HCT116 (cell line): ENCODE results near the gene SEC11A. TPM values are rescaled to one million over a fixed set of nuclear protein-coding genes. Genes with fewer than 3 reads are reported as not detected.

Experiments used
- ATAC-seq: fragments of 200-7000 bp; cut with Tn5 transposase; 2 replicates; pipeline ENCODE4 v1.9.1; 2020; ENCODE audit warnings: mild to moderate bottlenecking, moderate library complexity
- BruUV-seq: library from RNA; stranded (reverse); fragments of 400-500 nt; replicated peaks from 2 replicates; lab custom pipeline; 2021; lab: Mats Ljungman, UMichigan
- CTCF ChIA-PET: fragments of 300-600 bp; sonication (Branson Sonifier 250); formaldehyde crosslinking; loops from one replicate; lab custom pipeline; 2021; ENCODE audit warnings: antibody characterized with exemption; lab: Charles Lee
- POLR2A ChIA-PET: fragments of 300-600, 350-600 bp; sonication (Branson Sonifier 250); formaldehyde crosslinking; loops from one replicate; lab custom pipeline; 2021; ENCODE audit warnings: antibody characterized with exemption; lab: Charles Lee
- RAD21 ChIA-PET, 2 experiments: fragments of 300-600 bp; sonication (Branson Sonifier 250); formaldehyde crosslinking; loops; one replicate each; lab custom pipeline; 2023; ENCODE audit warnings: low total read pairs in 2 of 2; ENCODE audit not compliant: uncharacterized antibody in 2 of 2, unreplicated experiment in 2 of 2, low non-redundant PET in 1 of 2; lab: Charles Lee
- DNase-seq: peaks from one replicate; pipeline ENCODE4 v3.0.0-alpha.2; 2010; ENCODE audit warnings: low read depth, low spot score
- H2AFZ ChIP-seq: fragments of 200-600 bp; shearing (Covaris generic), sonication (generic); 2 replicates; pipeline ENCODE4 v1.6.1; 2017; ENCODE audit warnings: low read depth, mixed run types, mixed read lengths, antibody characterized with exemption, low read length; ENCODE audit not compliant: poor library complexity, severe bottlenecking
- H3K27ac ChIP-seq: 2 replicates; pipeline ENCODE4 v1.5.1; 2012; ENCODE audit warnings: low read depth, low read length
- H3K27me3 ChIP-seq: fragments of 200-600 bp; sonication (generic); 2 replicates; pipeline ENCODE4 v1.6.1; 2016; ENCODE audit warnings: mixed run types, low read length, mixed read lengths; ENCODE audit not compliant: insufficient read depth
- H3K36me3 ChIP-seq, 2 experiments: fragments of 200-500 bp in 1 of 2; fragments of 200-600 bp in 1 of 2; sonication (Bioruptor generic) in 1 of 2; sonication (generic) in 1 of 2; 2 replicates each; pipeline versions ENCODE4 v1.5.1 to v1.6.1; 2014 to 2016; ENCODE audit warnings: low read length in 2 of 2, inconsistent platforms in 1 of 2, mixed read lengths in 1 of 2, mixed run types in 1 of 2; ENCODE audit not compliant: insufficient read depth in 2 of 2, control insufficient read depth in 1 of 2
- H3K4me1 ChIP-seq, 2 experiments: fragments of 200-600 bp in 1 of 2; sonication (generic) in 1 of 2; 2 replicates each; pipeline versions ENCODE4 v1.5.1 to v1.6.1; 2012 to 2017; ENCODE audit warnings: low read length in 2 of 2, inconsistent platforms in 1 of 2, mild to moderate bottlenecking in 1 of 2, mixed read lengths in 1 of 2, mixed run types in 1 of 2, moderate library complexity in 1 of 2; ENCODE audit not compliant: insufficient read depth in 2 of 2, control insufficient read depth in 1 of 2
- H3K4me2 ChIP-seq: fragments of 200-600 bp; sonication (generic); 2 replicates; pipeline ENCODE4 v1.6.1; 2017; ENCODE audit warnings: mixed run types, low read length, mixed read lengths
- H3K4me3 ChIP-seq, 2 experiments: fragments of 200-600 bp in 1 of 2; sonication (generic) in 1 of 2; replicated peaks in 1 of 2; 2 replicates each; pipeline ENCODE4 v1.5.1; 2011 to 2016; ENCODE audit warnings: low read length in 2 of 2, control low read depth in 1 of 2, low read depth in 1 of 2, mild to moderate bottlenecking in 1 of 2, mixed read lengths in 1 of 2, mixed run types in 1 of 2
- H3K79me2 ChIP-seq: fragments of 200-600 bp; sonication (generic); 2 replicates; pipeline ENCODE4 v1.6.1; 2017; ENCODE audit warnings: mild to moderate bottlenecking, mixed run types, low read length, moderate library complexity, mixed read lengths; ENCODE audit not compliant: insufficient read depth
- H3K9ac ChIP-seq: fragments of 200-600 bp; sonication (generic); 2 replicates; pipeline ENCODE4 v1.6.1; 2016; ENCODE audit warnings: low read length, mixed read lengths
- H3K9me2 ChIP-seq: fragments of 200-600 bp; sonication (generic), shearing (Covaris generic); 2 replicates; pipeline ENCODE4 v1.6.1; 2017; ENCODE audit warnings: mixed run types, mild to moderate bottlenecking, moderate library complexity; ENCODE audit not compliant: insufficient read depth
- H3K9me3 ChIP-seq, 2 experiments: fragments of 200-500 bp in 1 of 2; fragments of 200-600 bp in 1 of 2; sonication (Bioruptor generic) in 1 of 2; sonication (generic) in 1 of 2; 2 replicates each; pipeline ENCODE4 v1.6.1; 2014 to 2017; ENCODE audit warnings: low read length in 2 of 2, mixed read lengths in 2 of 2, inconsistent platforms in 1 of 2, low read depth in 1 of 2, mild to moderate bottlenecking in 1 of 2, mixed run types in 1 of 2, moderate library complexity in 1 of 2; ENCODE audit not compliant: control insufficient read depth in 1 of 2, insufficient read depth in 1 of 2
- H4K20me1 ChIP-seq: fragments of 200-600 bp; sonication (generic), shearing (Covaris generic); 2 replicates; pipeline ENCODE4 v1.6.1; 2017; ENCODE audit warnings: mixed run types, mild to moderate bottlenecking, moderate library complexity; ENCODE audit not compliant: insufficient read depth
- ATF3 ChIP-seq: IDR thresholded peaks from 2 replicates; pipeline ENCODE4 v1.6.1; 2012
- CBX3 ChIP-seq: IDR thresholded peaks from 2 replicates; pipeline ENCODE4 v1.6.1; 2012; ENCODE audit warnings: low read depth
- EGR1 ChIP-seq: IDR thresholded peaks from 2 replicates; pipeline ENCODE4 v1.6.1; 2012; ENCODE audit warnings: low read depth
- ELF1 ChIP-seq: IDR thresholded peaks from 2 replicates; pipeline ENCODE4 v1.6.1; 2012; ENCODE audit warnings: low read depth, borderline replicate concordance
- EZH2 ChIP-seq: fragments of 200-600 bp; sonication (generic); IDR thresholded peaks from 2 replicates; pipeline ENCODE4 v1.6.1; 2017; ENCODE audit warnings: antibody characterized with exemption, mixed run types
- EZH2phosphoT487 ChIP-seq: fragments of 200-600 bp; IDR thresholded peaks from 2 replicates; pipeline ENCODE4 v1.6.1; 2018; ENCODE audit warnings: antibody characterized with exemption, borderline replicate concordance
- FOSL1 ChIP-seq: IDR thresholded peaks from 2 replicates; pipeline ENCODE4 v1.6.1; 2012; ENCODE audit warnings: low read depth
- JUND ChIP-seq: IDR thresholded peaks from 2 replicates; pipeline ENCODE4 v1.6.1; 2012
- POLR2A ChIP-seq: IDR thresholded peaks from 2 replicates; pipeline ENCODE4 v1.7.0; 2011; ENCODE audit warnings: borderline replicate concordance; ENCODE audit not compliant: insufficient read depth, insufficient read length; ENCODE audit errors: extremely low read depth
- SRF ChIP-seq: IDR thresholded peaks from 2 replicates; pipeline ENCODE4 v1.6.1; 2012; ENCODE audit warnings: low read depth
- TCF7L2 ChIP-seq: IDR thresholded peaks from 2 replicates; pipeline ENCODE4 v1.7.0; 2011; ENCODE audit warnings: borderline replicate concordance, inconsistent platforms; ENCODE audit not compliant: insufficient read depth, insufficient read length; ENCODE audit errors: extremely low read depth
- intact Hi-C: fragments of 100-400 bp; cut with micrococcal nuclease; formaldehyde crosslinking; loops from 2 replicates; pipeline ENCODE4 v1.10.0; 2022
- total RNA-seq: library from RNA; stranded (reverse); gene quantifications from one replicate; pipeline ENCODE4 v1.2.1, GENCODE V29; 2021; ENCODE audit not compliant: unreplicated experiment
- TF ChIP-seq, protein P1 (sequence below): IDR thresholded peaks from 2 replicates; pipeline ENCODE4 v1.6.1; 2012

Gene SEC11A
- total RNA-seq, 1 experiment from 2014 or later, result 175 TPM

GRCh38 chr15:84748274-84749110 is 32.6 kb upstream of the SEC11A start, which contains the start of gene ZNF592 (continued):
- TF ChIP-seq SRF (no peak), ATF3 (no peak), JUND (no peak), ELF1 (no peak), EZH2 (no peak)
- TF ChIP-seq, all 23 proteins: peak for 7

GRCh38 chr15:84747416-84748273 is 31.7 kb upstream of the SEC11A start:
- no peaks in the 10 kb centered on the region for H3K9me2 ChIP-seq
- peak; percentile 28 for TF ChIP-seq EGR1
- TF ChIP-seq ELF1, result no peak
- TF ChIP-seq, protein P1, sequence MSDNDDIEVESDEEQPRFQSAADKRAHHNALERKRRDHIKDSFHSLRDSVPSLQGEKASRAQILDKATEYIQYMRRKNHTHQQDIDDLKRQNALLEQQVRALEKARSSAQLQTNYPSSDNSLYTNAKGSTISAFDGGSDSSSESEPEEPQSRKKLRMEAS, result peak; percentile 3; the same call in 1 of the 2 replicates
- no peak for TF ChIP-seq TCF7L2
- TF ChIP-seq ATF3, result no peak
- no peak for TF ChIP-seq EZH2phosphoT487
- TF ChIP-seq CBX3, result no peak
- TF ChIP-seq FOSL1, result no peak
- no peak for TF ChIP-seq SRF
- no peak for TF ChIP-seq POLR2A
- H3K36me3 ChIP-seq, result no peaks in the 10 kb centered on the region
- peak overlapping the region; percentile 89 for H3K9ac ChIP-seq
- ChIA-PET POLR2A (interaction anchor here (1.4 kb wide), 1 partner anchor 13 kb away, joined by 12 read pairs; no protein-coding TSS in a partner anchor), CTCF (interaction anchor here (1.1 kb wide), 1 partner anchor 12 kb away, joined by 3 read pairs; no protein-coding TSS in a partner anchor), RAD21 (interaction anchor here in 1 of 2 experiments (1.0 kb wide), 1 partner anchor 32 kb away, joined by 3 read pairs; the partner anchor contains the start of gene SEC11A)
- peaks cover 4% of the 10 kb centered on the region; the same call in 1 of the 2 replicates for H4K20me1 ChIP-seq
- peak overlapping the region; percentile 24 for H2AFZ ChIP-seq
- no peaks in the 10 kb centered on the region for H3K27me3 ChIP-seq
- ATAC-seq, result peak; percentile 72
- H3K9me3 ChIP-seq, result no peaks in the 10 kb centered on the region
- peaks cover 4 to 29% of the 10 kb centered on the region in 2 experiments; a peak in 3 of 4 replicates for H3K4me1 ChIP-seq
- H3K27ac ChIP-seq, result peak overlapping the region; percentile 91
- H3K4me2 ChIP-seq, result peak overlapping the region; percentile 98
- DNase-seq, result no peak
- no TSS peak for BruUV-seq
- intact Hi-C loops, result loop anchor here (1.0 kb wide), 2 partner anchors 31 to 93 kb away; partner anchors contain the start of genes SEC11A and WDR73
- H3K79me2 ChIP-seq, result peaks cover 39% of the 10 kb centered on the region
- peak overlapping the region; percentile 64 to 75 for H3K4me3 ChIP-seq
